PC-9 (cell line): ENCODE results near the gene ZFHX2. TPM values are rescaled to one million over a fixed set of nuclear protein-coding genes. Genes with fewer than 3 reads are reported as not detected.

ENCODE experiments used
- BruUV-seq: library from RNA; stranded (reverse); fragments of 400-500 nt; replicated peaks from 2 replicates; lab custom pipeline; 2021; lab: Mats Ljungman, UMichigan
- CTCF ChIA-PET: fragments of 300-600 bp; sonication (Branson Sonifier 250); formaldehyde crosslinking; loops from one replicate; lab custom pipeline; 2022; ENCODE audit warnings: antibody characterized with exemption; lab: Charles Lee
- POLR2A ChIA-PET: fragments of 300-600 bp; sonication (Branson Sonifier 250); formaldehyde crosslinking; loops from one replicate; lab custom pipeline; 2022; ENCODE audit warnings: antibody characterized with exemption; ENCODE audit not compliant: unreplicated experiment; lab: Charles Lee
- DNase-seq, 2 experiments: peaks; one replicate each; pipeline versions ENCODE4 v3.0.0 to v3.0.0-alpha.2; 2015 to 2022; ENCODE audit warnings: mixed read lengths in 1 of 2
- H2AFZ ChIP-seq: fragments of 200-600 bp; sonication (generic); 2 replicates; pipeline ENCODE4 v1.8.1; 2017; ENCODE audit warnings: antibody characterized with exemption
- H3F3A ChIP-seq: fragments of 200-600 bp; sonication (generic); 2 replicates; pipeline ENCODE4 v1.8.1; 2017; ENCODE audit warnings: antibody characterized with exemption, mild to moderate bottlenecking, low read depth; ENCODE audit not compliant: insufficient read depth
- H3K27ac ChIP-seq: fragments of 200-600 bp; sonication (generic); 2 replicates; pipeline ENCODE4 v1.6.1; 2016; ENCODE audit warnings: mixed run types
- H3K27me3 ChIP-seq: fragments of 200-600 bp; sonication (generic); 2 replicates; pipeline ENCODE4 v1.6.1; 2016; ENCODE audit warnings: low read depth, mixed run types; ENCODE audit not compliant: insufficient read depth
- H3K36me3 ChIP-seq: fragments of 200-600 bp; sonication (generic); 2 replicates; pipeline ENCODE4 v1.6.1; 2016; ENCODE audit warnings: low read depth, mixed run types
- H3K4me1 ChIP-seq: fragments of 200-600 bp; sonication (generic); replicated peaks from 2 replicates; pipeline ENCODE4 v1.6.1; 2016; ENCODE audit warnings: mixed run types; ENCODE audit not compliant: insufficient read depth
- H3K4me2 ChIP-seq: fragments of 200-600 bp; sonication (generic); 2 replicates; pipeline ENCODE4 v1.6.1; 2017; ENCODE audit warnings: mixed run types
- H3K4me3 ChIP-seq: fragments of 200-600 bp; sonication (generic); 2 replicates; pipeline ENCODE4 v1.6.1; 2016; ENCODE audit warnings: mixed run types
- H3K79me2 ChIP-seq: fragments of 200-600 bp; sonication (generic); 2 replicates; pipeline ENCODE4 v1.6.1; 2017; ENCODE audit warnings: low read depth, mixed run types
- H3K9me2 ChIP-seq: fragments of 200-600 bp; sonication (generic); 2 replicates; pipeline ENCODE4 v1.8.1; 2017; ENCODE audit warnings: mild to moderate bottlenecking; ENCODE audit not compliant: insufficient read depth
- H3K9me3 ChIP-seq: fragments of 200-600 bp; sonication (generic); 2 replicates; pipeline ENCODE4 v1.8.1; 2016; ENCODE audit warnings: low read depth; ENCODE audit not compliant: insufficient read depth
- H4K20me1 ChIP-seq: fragments of 200-600 bp; sonication (generic); 2 replicates; pipeline ENCODE4 v1.8.1; 2017; ENCODE audit not compliant: insufficient read depth
- CTCF ChIP-seq: fragments of 200-600 bp; sonication (generic); conservative IDR thresholded peaks from 2 replicates; pipeline ENCODE4 v1.6.1; 2017; ENCODE audit warnings: mixed run types, antibody characterized with exemption, mild to moderate bottlenecking, moderate library complexity
- EZH2 ChIP-seq: fragments of 200-600 bp; sonication (generic); IDR thresholded peaks from 2 replicates; pipeline ENCODE4 v1.8.0; 2017; ENCODE audit warnings: antibody characterized with exemption, low read depth
- intact Hi-C: fragments of 100-400 bp; cut with micrococcal nuclease; formaldehyde crosslinking; loops from one replicate; pipeline ENCODE4 v1.10.0; 2022; ENCODE audit not compliant: unreplicated experiment
- total RNA-seq: library from RNA; stranded (reverse); gene quantifications from 2 replicates; pipeline ENCODE4 v1.2.3, GENCODE V29; 2021

The ZFHX2 gene
- total RNA-seq, 1 experiment from 2014 or later, result 5.3 TPM

GRCh38 chr14:23531391-23531790 is 20.2 kb downstream of the ZFHX2 start:
- Histone ChIP-seq H3K36me3 (no peaks in the 10 kb centered on the region), H2AFZ (no peak overlapping the region), H3K4me3 (no peak overlapping the region), H4K20me1 (no peaks in the 10 kb centered on the region), H3K27ac (no peak overlapping the region), H3K27me3 (no peaks in the 10 kb centered on the region), H3K79me2 (no peaks in the 10 kb centered on the region), H3K9me2 (no peaks in the 10 kb centered on the region), H3K4me2 (no peak overlapping the region), H3K4me1 (no peaks in the 10 kb centered on the region), H3K9me3 (no peaks in the 10 kb centered on the region), H3F3A (no peaks in the 10 kb centered on the region)
- intact Hi-C loops, result no loop called here
- DNase-seq, result no peak
- ChIA-PET CTCF (interaction anchor here (0.7 kb wide), 1 partner anchor 545 kb away, joined by 3 read pairs; no protein-coding TSS in a partner anchor), POLR2A (no interaction called here)
- TF ChIP-seq EZH2 (no peak), CTCF (no peak)
- no TSS peak for BruUV-seq

- no peak for TF ChIP-seq EZH2
- TF ChIP-seq CTCF, result no peak
- intact Hi-C loops, result no loop called here
- H3K9me2 ChIP-seq, result no peaks in the 10 kb centered on the region
- H3K36me3 ChIP-seq, result no peaks in the 10 kb centered on the region
- H3K4me3 ChIP-seq, result no peak overlapping the region
- no peaks in the 10 kb centered on the region for H3F3A ChIP-seq
- ChIA-PET POLR2A (no interaction called here), CTCF (no interaction called here)
- H3K27me3 ChIP-seq, result no peaks in the 10 kb centered on the region
- no peaks in the 10 kb centered on the region for H4K20me1 ChIP-seq
- no peak for DNase-seq
- no peaks in the 10 kb centered on the region for H3K4me1 ChIP-seq
- H2AFZ ChIP-seq, result no peak overlapping the region
- no peaks in the 10 kb centered on the region for H3K79me2 ChIP-seq
- H3K9me3 ChIP-seq, result no peaks in the 10 kb centered on the region
- H3K27ac ChIP-seq, result no peak overlapping the region
- no peak overlapping the region for H3K4me2 ChIP-seq
- no TSS peak for BruUV-seq
Measured at GRCh38 chr14:23530375-23531055, 21.1 kb downstream of the ZFHX2 start.

- Histone ChIP-seq H4K20me1 (no peaks in the 10 kb centered on the region), H3K9me2 (no peaks in the 10 kb centered on the region), H3K36me3 (no peaks in the 10 kb centered on the region), H3F3A (no peaks in the 10 kb centered on the region), H3K79me2 (no peaks in the 10 kb centered on the region), H3K27ac (no peak overlapping the region), H2AFZ (no peak overlapping the region), H3K4me1 (no peaks in the 10 kb centered on the region), H3K27me3 (no peaks in the 10 kb centered on the region), H3K4me2 (no peak overlapping the region), H3K4me3 (no peak overlapping the region), H3K9me3 (no peaks in the 10 kb centered on the region)
- ChIA-PET POLR2A (interaction anchor here (0.7 kb wide), 1 partner anchor 540 kb away, joined by 4 read pairs; no protein-coding TSS in a partner anchor), CTCF (no interaction called here)
- intact Hi-C loops, result no loop called here
- DNase-seq, result no peak
- BruUV-seq, result no TSS peak
- TF ChIP-seq EZH2, result no peak
- TF ChIP-seq CTCF, result no peak
Measured at GRCh38 chr14:23529016-23529415, 22.5 kb downstream of the ZFHX2 start.
